Mesendoderm (in vitro differentiated cells): Measurements from ENCODE around the gene RASSF8.
"Not testable (repeated sequence)": the region's sequence is repeated elsewhere in the genome, so short reads cannot be mapped to it uniquely, and the experiment has no call there.

Experiments used
- DNase-seq: peaks from one replicate; pipeline ENCODE4 v3.0.0; 2013
- H2AK5ac ChIP-seq: 2 replicates; pipeline ENCODE4 v1.6.1; 2013; ENCODE audit warnings: low read length, inconsistent platforms
- H2BK120ac ChIP-seq: 2 replicates; pipeline ENCODE4 v1.6.1; 2013; ENCODE audit warnings: low read depth, mild to moderate bottlenecking, low read length, moderate library complexity, mixed read lengths
- H2BK15ac ChIP-seq: replicated peaks from 2 replicates; pipeline ENCODE4 v1.6.1; 2013; ENCODE audit warnings: low read depth, mild to moderate bottlenecking, moderate library complexity
- H2BK5ac ChIP-seq: 2 replicates; pipeline ENCODE4 v1.6.1; 2013; ENCODE audit warnings: low read length, inconsistent platforms
- H3K18ac ChIP-seq: 2 replicates; pipeline ENCODE4 v1.6.1; 2013; ENCODE audit warnings: mild to moderate bottlenecking, low read length, mixed read lengths
- H3K23ac ChIP-seq: one replicate; pipeline ENCODE4 v1.6.1; 2013; ENCODE audit warnings: low read length
- H3K27ac ChIP-seq: 2 replicates; pipeline ENCODE4 v1.5.1; 2013; ENCODE audit warnings: low read depth, mild to moderate bottlenecking, inconsistent platforms, low read length, moderate library complexity
- H3K27me3 ChIP-seq: 2 replicates; pipeline ENCODE4 v1.6.1; 2013; ENCODE audit warnings: low read length, control low read depth, mild to moderate bottlenecking, inconsistent platforms; ENCODE audit not compliant: insufficient read depth, poor library complexity
- H3K36me3 ChIP-seq: 2 replicates; pipeline ENCODE4 v1.6.1; 2013; ENCODE audit warnings: low read length, inconsistent platforms; ENCODE audit not compliant: control insufficient read depth, insufficient read depth
- H3K4ac ChIP-seq: one replicate; pipeline ENCODE4 v1.6.1; 2013; ENCODE audit warnings: low read depth, mild to moderate bottlenecking, low read length, moderate library complexity
- H3K4me1 ChIP-seq: 2 replicates; pipeline ENCODE4 v1.6.1; 2013; ENCODE audit warnings: low read depth, low read length, inconsistent platforms; ENCODE audit not compliant: control insufficient read depth
- H3K4me2 ChIP-seq: 2 replicates; pipeline ENCODE4 v1.6.1; 2013; ENCODE audit warnings: low read length
- H3K4me3 ChIP-seq: 2 replicates; pipeline ENCODE4 v1.5.1; 2013; ENCODE audit warnings: mild to moderate bottlenecking, low read length
- H3K56ac ChIP-seq: one replicate; pipeline ENCODE4 v1.6.1; 2013; ENCODE audit warnings: low read length
- H3K79me1 ChIP-seq: 2 replicates; pipeline ENCODE4 v1.6.1; 2013; ENCODE audit warnings: low read length, inconsistent platforms
- H3K79me2 ChIP-seq: 2 replicates; pipeline ENCODE4 v1.6.1; 2013; ENCODE audit warnings: mild to moderate bottlenecking, low read length; ENCODE audit not compliant: control insufficient read depth, insufficient read depth
- H3K9ac ChIP-seq: 2 replicates; pipeline ENCODE4 v1.6.1; 2013; ENCODE audit warnings: low read length, inconsistent platforms
- H4K5ac ChIP-seq: one replicate; pipeline ENCODE4 v1.6.1; 2013; ENCODE audit warnings: low read length
- H4K8ac ChIP-seq: one replicate; pipeline ENCODE4 v1.6.1; 2013; ENCODE audit warnings: low read depth, mild to moderate bottlenecking, control low read depth, low read length, moderate library complexity
- WGBS: extraction: QIAGEN DNeasy Blood & Tissue Kit; methylation state at CpG from one replicate; pipeline ENCODE4 v1.1.7; 2013; ENCODE audit warnings: low lambda C conversion rate, missing lambda C conversion rate; ENCODE audit not compliant: insufficient coverage; ENCODE audit errors: extremely low coverage; 5-methylcytosine and 5-hydroxymethylcytosine counted together

The RASSF8 gene

GRCh38 chr12:26047401-26048226 is 89.1 kb downstream of the RASSF8 start:
- H4K8ac ChIP-seq: no peak overlapping the region
- DNase-seq: peak; percentile 85
- H3K79me2 ChIP-seq: peaks cover 5% of the 10 kb centered on the region
- H3K36me3 ChIP-seq: no peaks in the 10 kb centered on the region
- H3K4me3 ChIP-seq: no peak overlapping the region
- H4K5ac ChIP-seq: no peak overlapping the region
- peak overlapping the region; percentile 73 for H3K23ac ChIP-seq
- H3K18ac ChIP-seq: no peak overlapping the region
- H3K56ac ChIP-seq: no peak overlapping the region
- no peaks in the 10 kb centered on the region for H3K27me3 ChIP-seq
- H3K27ac ChIP-seq: no peak overlapping the region
- no peak overlapping the region for H2BK5ac ChIP-seq
- H3K4ac ChIP-seq: no peak overlapping the region
- no peak overlapping the region for H3K4me2 ChIP-seq
- no peak overlapping the region for H2BK120ac ChIP-seq
- H3K79me1 ChIP-seq: peaks cover 10% of the 10 kb centered on the region
- H3K9ac ChIP-seq: no peak overlapping the region
- H2BK15ac ChIP-seq: no peak overlapping the region
- no CpG with 5 or more reads among the region's 9 CpGs for WGBS
- H2AK5ac ChIP-seq: no peak overlapping the region
- peaks cover 6% of the 10 kb centered on the region for H3K4me1 ChIP-seq

GRCh38 chr12:26052652-26053051 is 94.2 kb downstream of the RASSF8 start:
- no peak overlapping the region for H2BK15ac ChIP-seq
- H3K27ac ChIP-seq: no peak overlapping the region
- H3K79me2 ChIP-seq: peaks cover 3% of the 10 kb centered on the region
- no peak for DNase-seq
- H3K9ac ChIP-seq: no peak overlapping the region
- no peak overlapping the region for H3K4ac ChIP-seq
- H2BK5ac ChIP-seq: no peak overlapping the region
- no peak overlapping the region for H3K18ac ChIP-seq
- H2BK120ac ChIP-seq: no peak overlapping the region
- H3K4me2 ChIP-seq: no peak overlapping the region
- no peak overlapping the region for H4K5ac ChIP-seq
- H3K23ac ChIP-seq: no peak overlapping the region
- H3K56ac ChIP-seq: no peak overlapping the region
- H2AK5ac ChIP-seq: no peak overlapping the region
- WGBS: no CpG with 5 or more reads among the region's 4 CpGs
- no peak overlapping the region for H4K8ac ChIP-seq
- no peaks in the 10 kb centered on the region for H3K27me3 ChIP-seq
- H3K36me3 ChIP-seq: no peaks in the 10 kb centered on the region
- H3K4me3 ChIP-seq: no peak overlapping the region
- H3K79me1 ChIP-seq: peaks cover 10% of the 10 kb centered on the region
- H3K4me1 ChIP-seq: no peaks in the 10 kb centered on the region

GRCh38 chr12:26054383-26054782 is 95.9 kb downstream of the RASSF8 start:
- Histone ChIP-seq H3K56ac (no peak overlapping the region), H3K27ac (no peak overlapping the region), H2BK15ac (no peak overlapping the region), H3K36me3 (no peaks in the 10 kb centered on the region), H3K4me1 (no peaks in the 10 kb centered on the region), H3K18ac (no peak overlapping the region), H4K5ac (no peak overlapping the region), H2BK120ac (no peak overlapping the region), H4K8ac (no peak overlapping the region), H3K4me3 (no peak overlapping the region), H3K4ac (no peak overlapping the region), H2AK5ac (no peak overlapping the region), H3K79me1 (peaks cover 6% of the 10 kb centered on the region), H3K27me3 (no peaks in the 10 kb centered on the region), H3K23ac (no peak overlapping the region), H3K79me2 (peaks cover 3% of the 10 kb centered on the region), H3K9ac (no peak overlapping the region), H2BK5ac (no peak overlapping the region), H3K4me2 (no peak overlapping the region)
- DNase-seq: peak; percentile 46
- WGBS: no CpG with 5 or more reads among the region's 4 CpGs

GRCh38 chr12:26055087-26055486 is 96.6 kb downstream of the RASSF8 start:
- Histone ChIP-seq H3K9ac (no peak overlapping the region), H2BK120ac (no peak overlapping the region), H4K5ac (no peak overlapping the region), H4K8ac (no peak overlapping the region), H3K56ac (no peak overlapping the region), H2BK15ac (no peak overlapping the region), H3K4ac (no peak overlapping the region), H3K79me2 (peaks cover 3% of the 10 kb centered on the region), H3K27me3 (no peaks in the 10 kb centered on the region), H3K27ac (no peak overlapping the region), H3K4me1 (no peaks in the 10 kb centered on the region), H2BK5ac (no peak overlapping the region), H3K4me2 (no peak overlapping the region), H3K36me3 (no peaks in the 10 kb centered on the region), H3K23ac (no peak overlapping the region), H3K18ac (no peak overlapping the region), H2AK5ac (no peak overlapping the region), H3K79me1 (peaks cover 6% of the 10 kb centered on the region), H3K4me3 (no peak overlapping the region)
- WGBS: no CpG with 5 or more reads among the region's 2 CpGs
- DNase-seq: no peak

- no peak overlapping the region for H2AK5ac ChIP-seq
- WGBS: no CpG with 5 or more reads among the region's 1 CpG
- H3K4me2 ChIP-seq: no peak overlapping the region
- no peak overlapping the region for H3K56ac ChIP-seq
- no peaks in the 10 kb centered on the region for H3K4me1 ChIP-seq
- no peak overlapping the region for H3K27ac ChIP-seq
- H4K5ac ChIP-seq: no peak overlapping the region
- no peak overlapping the region for H3K18ac ChIP-seq
- no peak overlapping the region for H3K4ac ChIP-seq
- no peaks in the 10 kb centered on the region for H3K27me3 ChIP-seq
- no peaks in the 10 kb centered on the region for H3K36me3 ChIP-seq
- no peak overlapping the region for H2BK15ac ChIP-seq
- peaks cover 3% of the 10 kb centered on the region for H3K79me2 ChIP-seq
- H3K79me1 ChIP-seq: peaks cover 6% of the 10 kb centered on the region
- DNase-seq: no peak
- no peak overlapping the region for H3K9ac ChIP-seq
- H2BK120ac ChIP-seq: no peak overlapping the region
- no peak overlapping the region for H4K8ac ChIP-seq
- H3K4me3 ChIP-seq: no peak overlapping the region
- no peak overlapping the region for H2BK5ac ChIP-seq
- no peak overlapping the region for H3K23ac ChIP-seq
Observed at GRCh38 chr12:26056335-26056734, 97.9 kb downstream of the RASSF8 start.

GRCh38 chr12:26057271-26057670 is 98.8 kb downstream of the RASSF8 start:
- H4K8ac ChIP-seq, H3K9ac ChIP-seq, DNase-seq, H2BK5ac ChIP-seq, H3K4ac ChIP-seq, H3K79me2 ChIP-seq, H2BK15ac ChIP-seq, H3K23ac ChIP-seq, H3K4me1 ChIP-seq, H3K27ac ChIP-seq, H3K4me2 ChIP-seq, H3K18ac ChIP-seq, H3K4me3 ChIP-seq, H3K56ac ChIP-seq, H2BK120ac ChIP-seq, H4K5ac ChIP-seq, H2AK5ac ChIP-seq, H3K36me3 ChIP-seq, H3K79me1 ChIP-seq, H3K27me3 ChIP-seq: not testable (repeated sequence)
- no CpG with 5 or more reads among the region's 6 CpGs for WGBS
